ENCODE results near the gene CLCN1.

CLCN1 gene

DNA sequence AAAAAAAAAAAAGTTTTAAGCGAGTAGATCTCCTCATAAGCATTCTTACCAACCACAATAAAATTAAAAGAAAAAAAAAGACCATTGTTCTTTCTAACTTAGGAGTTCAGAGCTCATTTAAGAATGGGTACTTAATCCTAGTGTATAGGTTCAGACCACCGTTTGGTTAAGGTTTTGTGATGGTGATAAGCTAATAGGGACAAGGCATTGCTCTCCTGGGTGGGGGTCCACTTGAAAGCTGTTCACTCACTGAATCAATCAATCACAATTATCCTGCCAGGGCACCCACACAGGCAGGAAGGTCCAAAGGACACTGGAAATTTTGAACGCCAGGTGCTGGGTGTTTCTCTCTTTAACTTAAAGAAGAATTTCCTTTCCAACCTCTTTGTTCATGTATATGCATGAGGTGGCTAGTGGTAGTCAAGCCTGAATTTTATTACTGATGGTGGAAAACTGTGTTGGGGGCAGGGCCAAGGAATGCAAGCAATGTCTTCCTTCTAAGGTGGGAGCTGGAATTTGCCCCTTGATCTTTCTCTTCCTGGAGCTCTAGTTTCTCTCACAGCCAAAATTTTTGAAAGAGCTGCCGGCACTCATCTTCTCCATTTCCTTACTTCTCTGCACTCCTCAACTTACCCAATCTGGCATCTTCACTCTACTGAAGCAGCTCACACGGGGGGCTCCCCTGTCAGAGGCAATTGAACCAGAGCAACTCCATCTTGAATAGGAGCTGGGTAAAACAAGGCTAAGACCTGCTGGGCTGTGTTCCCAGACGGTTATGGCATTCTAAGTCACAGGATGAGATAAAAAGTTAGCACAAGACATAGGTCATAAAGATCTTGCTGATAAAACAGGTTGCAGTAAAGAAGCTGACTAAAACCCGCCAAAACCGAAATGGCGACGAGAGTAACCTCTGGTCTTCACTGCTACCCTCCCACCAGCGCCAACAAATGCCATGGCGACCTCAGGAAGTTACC lies 54.1 kb downstream of the CLCN1 start:
- DNase-seq = no peak

DNA sequence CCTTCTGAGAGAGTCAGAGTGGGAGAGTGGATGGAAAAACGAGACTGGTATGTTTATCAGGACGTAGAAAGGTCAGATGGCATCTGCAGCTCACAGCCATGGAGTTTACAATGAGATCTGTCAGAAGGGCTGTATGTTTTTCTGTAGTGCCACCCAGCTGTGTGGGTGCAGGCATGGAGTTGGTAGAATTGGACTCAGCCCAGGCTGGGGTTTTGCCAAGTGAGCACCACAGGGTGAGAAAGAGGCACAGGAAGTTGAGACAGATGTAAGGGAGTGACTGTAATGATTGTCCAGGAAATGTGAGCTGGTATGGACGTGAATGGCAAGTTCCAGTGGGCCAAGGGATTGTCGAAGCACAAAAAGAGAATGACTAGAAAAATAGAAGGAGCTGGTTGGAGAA lies 56.2 kb downstream of the CLCN1 start:
- peak; percentile 95 for DNase-seq

GRCh38 chr7:143373255-143373794 lies 57.4 kb downstream of the CLCN1 start:
- no peak for DNase-seq

- DNase-seq = peak; percentile 29
These were observed 58.6 kb downstream of the CLCN1 start for GRCh38 chr7:143374561-143374960.

GRCh38 chr7:143375298-143376034 lies 59.6 kb downstream of the CLCN1 start:
- peak; percentile 82 for DNase-seq

GRCh38 chr7:143376396-143376795 lies 60.5 kb downstream of the CLCN1 start:
- DNase-seq = no peak

DNA sequence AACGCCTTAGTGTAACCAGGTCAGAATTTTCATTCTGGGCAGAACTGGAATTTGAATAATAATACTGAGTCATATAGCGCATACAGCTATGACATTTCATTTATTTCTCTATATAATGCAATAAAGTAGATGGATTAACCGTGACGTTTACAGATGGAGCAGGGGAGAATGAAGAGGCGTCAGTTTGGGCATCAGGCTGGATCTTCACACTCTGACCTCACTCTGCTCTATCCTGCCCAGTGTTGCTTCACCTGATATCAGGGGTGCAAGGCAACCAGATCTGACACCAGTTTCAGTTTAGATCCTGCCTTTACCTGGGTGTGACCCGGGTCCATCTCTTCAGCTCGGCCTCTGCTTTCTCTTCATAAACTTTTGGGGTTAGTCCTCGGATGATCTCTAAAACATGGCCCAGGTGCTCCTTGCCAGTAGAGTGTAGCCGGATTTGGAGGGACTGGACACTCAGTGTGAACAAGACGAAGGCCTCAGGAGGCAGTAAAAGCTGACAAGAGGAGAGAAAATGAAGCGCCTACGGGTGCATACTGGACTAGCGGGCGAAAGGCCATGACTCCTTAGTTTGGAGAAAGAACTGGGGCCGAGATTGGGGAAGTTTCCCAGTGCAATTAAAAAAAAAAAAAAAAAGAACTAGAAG lies 63.8 kb downstream of the CLCN1 start:
- no peak for DNase-seq

GRCh38 chr7:143380260-143380645 lies 64.3 kb downstream of the CLCN1 start:
- DNase-seq = peak; percentile 84 to 85

DNA sequence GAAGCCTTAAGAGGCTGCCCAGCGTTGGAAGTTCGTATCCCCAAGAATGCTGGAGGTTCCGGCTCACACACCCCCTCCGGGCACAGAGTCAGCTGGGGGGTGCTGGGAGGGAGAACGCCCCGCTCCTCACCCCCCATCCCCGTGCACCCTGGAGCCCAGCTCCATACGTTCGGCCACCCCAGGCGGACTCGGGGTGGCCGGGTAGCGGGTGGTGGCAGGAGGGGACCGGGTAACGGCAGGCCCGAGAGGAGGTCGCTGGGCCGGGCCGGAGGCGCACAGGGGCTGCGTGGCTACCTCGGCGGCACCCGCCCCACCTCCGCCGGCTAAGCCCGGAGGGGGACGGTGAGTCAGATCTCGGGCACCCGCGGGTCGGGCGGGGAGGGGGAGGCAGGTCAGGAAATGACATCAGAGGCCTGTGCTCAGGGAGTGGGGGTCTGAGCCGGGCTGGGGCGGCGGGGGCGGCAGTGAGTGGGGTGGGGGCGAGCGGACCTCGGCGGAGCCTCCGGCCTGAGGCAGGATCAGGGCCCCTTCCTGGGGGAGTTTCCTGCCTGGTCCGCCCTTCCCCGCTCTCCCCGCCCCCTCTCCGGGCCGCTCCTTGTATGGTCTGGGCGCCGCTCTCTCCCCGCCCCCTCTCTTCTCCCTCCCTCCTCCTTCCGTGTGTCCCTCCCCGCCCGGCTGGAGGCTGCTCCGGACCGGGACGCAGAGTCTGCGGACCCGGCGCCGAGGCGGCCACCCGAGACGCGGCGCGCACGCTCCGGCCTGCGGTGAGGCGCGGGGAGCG lies 64.9 kb downstream of the CLCN1 start, which contains the start of gene ZYX:
Gene ZYX, plus strand, starts transcription at position 700 of the 781 bp plus-strand sequence. CDS start 227 bp downstream, outside the sequence.
- peak; percentile 84 to 88 for DNase-seq

GRCh38 chr7:143381427-143382125 lies 65.7 kb downstream of the CLCN1 start:
- no peak for DNase-seq

GRCh38 chr7:143382126-143382790 lies 66.3 kb downstream of the CLCN1 start:
- no peak for DNase-seq

DNA sequence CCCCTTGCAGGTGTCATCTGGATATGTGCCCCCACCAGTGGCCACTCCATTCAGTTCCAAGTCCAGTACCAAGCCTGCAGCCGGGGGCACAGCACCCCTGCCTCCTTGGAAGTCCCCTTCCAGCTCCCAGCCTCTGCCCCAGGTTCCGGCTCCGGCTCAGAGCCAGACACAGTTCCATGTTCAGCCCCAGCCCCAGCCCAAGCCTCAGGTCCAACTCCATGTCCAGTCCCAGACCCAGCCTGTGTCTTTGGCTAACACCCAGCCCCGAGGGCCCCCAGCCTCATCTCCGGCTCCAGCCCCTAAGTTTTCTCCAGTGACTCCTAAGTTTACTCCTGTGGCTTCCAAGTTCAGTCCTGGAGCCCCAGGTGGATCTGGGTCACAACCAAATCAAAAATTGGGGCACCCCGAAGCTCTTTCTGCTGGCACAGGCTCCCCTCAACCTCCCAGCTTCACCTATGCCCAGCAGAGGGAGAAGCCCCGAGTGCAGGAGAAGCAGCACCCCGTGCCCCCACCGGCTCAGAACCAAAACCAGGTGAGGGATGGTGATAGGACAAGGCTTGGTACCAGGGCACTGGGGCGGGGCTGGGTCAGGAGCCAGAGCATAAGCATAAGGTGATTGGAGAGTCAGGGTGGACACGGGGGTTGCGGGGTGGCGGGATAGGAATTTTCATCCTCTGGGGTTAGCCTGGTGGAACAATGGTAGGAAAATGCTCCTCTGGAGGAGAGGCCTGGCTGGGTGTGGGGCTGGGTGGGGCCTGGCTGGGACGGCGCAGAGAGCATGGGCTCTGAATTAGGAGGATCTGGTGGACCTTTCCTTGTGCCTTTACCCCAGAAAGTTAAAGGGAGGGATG lies 67.1 kb downstream of the CLCN1 start:
- no peak for DNase-seq

DNA sequence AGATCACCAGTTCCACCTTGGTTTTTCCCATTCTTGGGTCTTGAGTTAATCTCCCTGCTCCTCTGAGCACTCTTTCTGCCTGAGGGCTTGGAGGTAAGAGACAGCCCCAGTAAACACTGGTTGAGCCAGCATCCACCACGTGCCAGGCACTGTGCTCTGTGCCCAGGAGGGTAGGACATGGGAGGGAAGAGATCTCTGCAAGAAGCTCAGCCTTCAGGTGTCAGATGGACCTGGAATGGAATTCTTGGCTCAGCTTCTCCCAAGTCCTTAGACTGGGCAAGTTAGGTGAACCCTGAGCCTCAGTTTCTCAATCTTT lies 67.7 kb downstream of the CLCN1 start:
- DNase-seq = no peak

GRCh38 chr7:143384148-143384547 lies 68.2 kb downstream of the CLCN1 start:
- DNase-seq = no peak

- DNase-seq = peak; percentile 64 to 65
These were observed 69.0 kb downstream of the CLCN1 start for GRCh38 chr7:143384661-143385631.

GRCh38 chr7:143385891-143386781 lies 70.2 kb downstream of the CLCN1 start:
- peak; percentile 72 to 73 for DNase-seq

DNA sequence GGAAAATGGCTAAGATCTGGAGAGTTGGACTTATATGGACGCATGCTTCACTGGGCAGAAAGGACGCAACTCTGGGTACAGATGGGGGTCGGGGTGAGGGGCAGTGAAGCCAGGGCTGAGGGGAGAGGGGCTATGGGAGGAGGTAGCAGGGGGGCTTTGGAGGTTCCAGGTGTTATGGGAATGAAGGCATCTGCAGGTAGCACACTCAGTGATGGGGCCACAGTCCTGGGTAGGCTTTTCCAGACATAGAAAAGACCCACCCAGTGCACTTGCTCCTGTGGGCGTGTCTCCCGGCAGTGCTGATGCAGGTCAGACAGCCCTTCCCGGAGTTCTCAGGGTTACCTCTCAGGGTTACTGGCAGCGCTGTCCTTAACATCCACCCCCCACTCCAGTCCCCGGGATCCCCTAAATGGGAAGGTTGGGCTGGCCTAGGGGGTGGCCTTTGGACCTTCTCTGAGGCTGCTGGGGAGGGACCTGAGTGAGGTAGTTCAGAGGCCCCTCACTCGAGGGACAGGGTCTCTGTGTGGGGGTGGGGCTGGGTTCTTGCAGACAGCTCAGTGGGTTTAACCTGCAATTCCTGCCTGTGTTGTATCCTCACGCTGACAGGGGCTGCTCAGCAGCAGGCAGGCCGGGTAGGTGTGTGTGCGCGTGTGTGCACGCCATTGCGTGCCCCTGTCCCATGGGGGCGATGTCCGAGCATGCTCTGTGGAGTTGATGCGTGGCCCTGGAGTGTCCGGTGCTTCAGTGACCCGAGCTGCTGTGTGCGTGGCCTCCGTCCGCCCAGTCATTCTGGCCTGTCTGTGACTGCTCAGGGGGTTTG lies 71.5 kb downstream of the CLCN1 start:
- DNase-seq = no peak

Measured in AML-193 (cell line).